GM23338 (cell line): ENCODE results near the gene ZNHIT1. TPM values are rescaled to one million over a fixed set of nuclear protein-coding genes. Genes with fewer than 3 reads are reported as not detected.
A peak's percentile ranks its signal among the peaks of the same experiment; 100 is the strongest.

ENCODE experiments used
- ATAC-seq: fragments of 200-7000 bp; cut with Tn5 transposase; 3 replicates; pipeline ENCODE4 v1.9.1; 2020
- DNase-seq: peaks from one replicate; pipeline ENCODE4 v3.0.0-alpha.2; 2015; ENCODE audit warnings: low spot score
- H2AFZ ChIP-seq: fragments of 200-600 bp; sonication (generic); 2 replicates; pipeline ENCODE4 v1.8.0; 2016; ENCODE audit warnings: antibody characterized with exemption, mild to moderate bottlenecking, moderate library complexity
- H3F3A ChIP-seq: fragments of 200-600 bp; sonication (generic); replicated peaks from 2 replicates; pipeline ENCODE4 v1.8.0; 2017; ENCODE audit warnings: antibody characterized with exemption, mixed run types, low read depth
- H3K27ac ChIP-seq: fragments of 200-600 bp; sonication (generic); 2 replicates; pipeline ENCODE4 v1.6.1; 2016; ENCODE audit warnings: low read depth
- H3K27me3 ChIP-seq: fragments of 200-600 bp; sonication (generic); 2 replicates; pipeline ENCODE4 v1.8.0; 2016; ENCODE audit warnings: mild to moderate bottlenecking, mixed run types, moderate library complexity; ENCODE audit not compliant: insufficient read depth
- H3K36me3 ChIP-seq: fragments of 200-600 bp; sonication (generic); 2 replicates; pipeline ENCODE4 v1.8.0; 2016; ENCODE audit warnings: mild to moderate bottlenecking; ENCODE audit not compliant: insufficient read depth
- H3K4me1 ChIP-seq: fragments of 200-600 bp; sonication (generic); 2 replicates; pipeline ENCODE4 v1.8.0; 2016; ENCODE audit warnings: mild to moderate bottlenecking, moderate library complexity; ENCODE audit not compliant: insufficient read depth
- H3K4me2 ChIP-seq: fragments of 200-600 bp; sonication (generic); 2 replicates; pipeline ENCODE4 v1.7.1; 2017; ENCODE audit warnings: mixed run types
- H3K4me3 ChIP-seq: fragments of 200-600 bp; sonication (generic); 2 replicates; pipeline ENCODE4 v1.6.1; 2016; ENCODE audit warnings: mixed run types
- H3K79me2 ChIP-seq: fragments of 200-600 bp; sonication (generic); replicated peaks from 2 replicates; pipeline ENCODE4 v1.8.0; 2017; ENCODE audit warnings: mild to moderate bottlenecking; ENCODE audit not compliant: insufficient read depth
- H3K9me2 ChIP-seq: fragments of 200-600 bp; sonication (generic); 2 replicates; pipeline ENCODE4 v1.8.0; 2017; ENCODE audit not compliant: insufficient read depth
- H4K20me1 ChIP-seq: fragments of 200-600 bp; sonication (generic); replicated peaks from 2 replicates; pipeline ENCODE4 v1.8.0; 2017; ENCODE audit warnings: mild to moderate bottlenecking; ENCODE audit not compliant: insufficient read depth
- H3K27ac Mint-ChIP-seq: 2 replicates; pipeline ENCODE4 v1.8.0; 2020; ENCODE audit warnings: inconsistent platforms, mild to moderate bottlenecking, moderate library complexity, mixed read lengths
- H3K27me3 Mint-ChIP-seq: 3 replicates; pipeline ENCODE4 v1.8.0; 2022; ENCODE audit warnings: low read depth, mild to moderate bottlenecking, moderate library complexity, mixed read lengths, inconsistent platforms; ENCODE audit not compliant: insufficient read depth, poor library complexity
- H3K36me3 Mint-ChIP-seq: 3 replicates; pipeline ENCODE4 v1.8.0; 2021; ENCODE audit warnings: low read depth, mild to moderate bottlenecking, inconsistent platforms, moderate library complexity, mixed read lengths
- H3K4me1 Mint-ChIP-seq: 3 replicates; pipeline ENCODE4 v1.8.0; 2020; ENCODE audit warnings: mild to moderate bottlenecking, inconsistent platforms, mixed read lengths
- H3K4me3 Mint-ChIP-seq: 3 replicates; pipeline ENCODE4 v1.8.0; 2021; ENCODE audit warnings: moderate library complexity, mild to moderate bottlenecking, inconsistent platforms, mixed read lengths
- H3K9me3 Mint-ChIP-seq: 3 replicates; pipeline ENCODE4 v1.8.0; 2020; ENCODE audit warnings: moderate library complexity, mild to moderate bottlenecking, inconsistent platforms, mixed read lengths
- CREB1 ChIP-seq: fragments of 250-450 bp; sonication (Bioruptor Pico); IDR thresholded peaks from 2 replicates; pipeline ENCODE4 v1.5.0; 2020; ENCODE audit warnings: low read depth, mild to moderate bottlenecking, moderate library complexity
- EZH2 ChIP-seq: fragments of 200-600 bp; sonication (generic); IDR thresholded peaks from one replicate; pipeline ENCODE4 v1.8.0; 2017; ENCODE audit warnings: antibody characterized with exemption, mild to moderate bottlenecking, low read depth; ENCODE audit not compliant: unreplicated experiment
- EZH2phosphoT487 ChIP-seq: fragments of 200-600 bp; sonication (generic); IDR thresholded peaks from one replicate; pipeline ENCODE4 v1.8.1; 2018; ENCODE audit warnings: antibody characterized with exemption; ENCODE audit not compliant: unreplicated experiment
- JUNB ChIP-seq: IDR thresholded peaks from one replicate; pipeline ENCODE4 v1.6.1; 2016; ENCODE audit warnings: antibody characterized with exemption; ENCODE audit not compliant: unreplicated experiment
- POLR2AphosphoS5 ChIP-seq: IDR thresholded peaks from 2 replicates; pipeline ENCODE4 v1.6.1; 2016; ENCODE audit warnings: antibody characterized with exemption, low read depth
- STAT1 ChIP-seq: IDR thresholded peaks from one replicate; pipeline ENCODE4 v1.6.1; 2016; ENCODE audit warnings: antibody characterized with exemption; ENCODE audit not compliant: unreplicated experiment
- ZNF331 ChIP-seq: fragments of 250-450 bp; sonication (Bioruptor Pico); IDR thresholded peaks from 2 replicates; pipeline ENCODE4 v1.5.0; 2020; ENCODE audit warnings: low read depth, mild to moderate bottlenecking, moderate library complexity
- polyA plus RNA-seq: library from polyadenylated mRNA; unstranded; fragments of >200 nt; fragmentation: Nextera tagmentation; extraction: Ambion mirVana; gene quantifications from 2 replicates; pipeline ENCODE4 v1.2.1, GENCODE V29; 2016
- total RNA-seq: library from RNA; depleted of rRNA; stranded (reverse); fragments of >200 nt; shearing (Covaris generic); gene quantifications from 2 replicates; pipeline ENCODE4 v1.2.3, GENCODE V29; 2014
- TF ChIP-seq, protein P1 (sequence below): IDR thresholded peaks from one replicate; pipeline ENCODE4 v1.6.1; 2018; ENCODE audit warnings: antibody characterized with exemption; ENCODE audit not compliant: unreplicated experiment

The ZNHIT1 gene
- total and polyA plus RNA-seq, 2 experiments from 2014 or later, result 64.6 to 113 TPM

DNA sequence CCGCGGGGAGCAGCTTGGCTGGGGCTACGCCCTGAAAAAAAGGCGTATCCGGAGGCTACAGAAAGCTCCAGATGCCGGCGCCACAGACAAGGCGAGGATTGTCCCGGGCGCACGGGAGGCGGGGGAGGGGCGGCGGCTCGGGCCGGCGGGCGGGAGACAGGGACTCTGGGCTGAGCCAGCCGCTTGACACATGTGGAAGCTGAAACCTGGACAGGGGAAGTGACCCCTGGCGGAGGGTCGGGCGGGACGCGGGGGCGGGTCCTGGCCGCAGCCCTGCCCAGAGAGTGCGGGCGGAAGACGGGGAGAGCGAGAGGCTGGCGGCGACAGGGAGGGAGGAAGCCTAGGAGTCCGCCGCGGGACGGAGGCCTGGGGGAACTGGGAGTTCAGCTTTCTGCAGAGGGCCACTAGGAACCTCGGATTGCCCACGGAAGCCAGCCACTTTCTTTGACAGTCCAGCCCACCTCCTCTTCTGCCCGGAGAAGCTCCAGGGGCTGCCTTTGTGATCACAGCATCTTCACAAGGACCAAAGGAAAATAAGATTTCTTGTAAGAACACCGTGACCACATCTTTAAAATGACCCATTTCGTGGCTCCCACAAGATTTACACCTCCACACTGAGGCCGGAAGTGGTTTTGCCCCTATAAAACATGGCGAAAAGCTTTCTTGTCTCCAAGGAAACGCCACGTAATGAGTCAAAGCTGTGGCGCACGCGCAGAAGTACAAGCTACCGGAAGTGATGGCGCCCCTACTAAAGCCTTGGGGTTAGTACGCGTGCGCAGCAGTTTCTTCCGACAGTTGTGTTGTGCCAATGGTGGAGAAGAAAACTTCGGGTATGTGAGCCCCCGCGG is at the start of gene ZNHIT1, which contains the start of gene PLOD3 (continued):
- TF ChIP-seq STAT1, result no peak

DNA sequence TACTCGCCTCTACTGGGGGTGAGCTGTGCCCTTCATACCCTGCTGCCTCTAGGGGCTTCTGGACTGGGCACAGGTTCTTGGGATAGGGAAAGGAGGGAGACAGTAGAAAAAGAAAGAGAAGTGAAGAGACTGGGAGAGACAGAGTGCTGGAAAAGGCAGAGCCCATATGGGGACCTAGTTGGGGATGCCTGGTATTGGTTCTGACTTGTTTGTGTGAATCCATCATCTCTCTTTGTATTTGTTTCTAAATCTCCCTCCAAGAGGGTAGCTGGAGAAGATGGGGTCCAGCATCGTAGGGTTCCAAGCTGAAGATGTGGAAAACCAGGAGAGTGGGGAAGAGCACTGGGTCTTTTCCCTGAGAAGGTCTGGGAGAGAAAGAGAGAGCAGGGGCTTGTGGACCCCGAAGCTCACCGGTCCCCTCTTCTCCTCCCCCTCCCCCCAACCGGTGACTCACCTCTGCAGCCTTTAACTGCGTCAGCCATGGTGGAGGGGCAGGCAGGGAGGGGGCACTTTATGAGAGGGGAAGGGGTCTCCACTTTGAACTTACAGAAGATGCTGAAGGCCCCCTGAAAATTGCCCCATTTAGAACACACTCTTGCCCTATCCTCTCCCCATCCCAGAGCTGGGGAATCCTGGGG is 49.4 kb upstream of the ZNHIT1 start:
- Histone ChIP-seq H3K4me3 (peak overlapping the region; percentile 76), H3K27ac (no peak overlapping the region), H3K36me3 (no peaks in the 10 kb centered on the region), H2AFZ (no peak overlapping the region), H3F3A (peaks cover 21% of the 10 kb centered on the region; the same call in 1 of the 2 replicates), H3K4me2 (peak overlapping the region; percentile 98), H4K20me1 (peaks cover 10% of the 10 kb centered on the region; the same call in 1 of the 2 replicates), H3K4me1 (peaks cover 67% of the 10 kb centered on the region), H3K79me2 (no peaks in the 10 kb centered on the region), H3K9me2 (no peaks in the 10 kb centered on the region), H3K27me3 (peaks cover 94% of the 10 kb centered on the region)
- Mint-ChIP-seq H3K4me1 (peaks cover 60% of the 10 kb centered on the region), H3K9me3 (no peaks in the 10 kb centered on the region; the same call in 1 of the 3 replicates), H3K27me3 (peaks cover 92% of the 10 kb centered on the region), H3K36me3 (no peaks in the 10 kb centered on the region; the same call in 2 of the 3 replicates), H3K4me3 (peak overlapping the region; percentile 78), H3K27ac (no peak overlapping the region)
- ATAC-seq, result no peak
- TF ChIP-seq EZH2 (peak; percentile 54), EZH2phosphoT487 (no peak)
- peak; percentile 58 for DNase-seq

DNA sequence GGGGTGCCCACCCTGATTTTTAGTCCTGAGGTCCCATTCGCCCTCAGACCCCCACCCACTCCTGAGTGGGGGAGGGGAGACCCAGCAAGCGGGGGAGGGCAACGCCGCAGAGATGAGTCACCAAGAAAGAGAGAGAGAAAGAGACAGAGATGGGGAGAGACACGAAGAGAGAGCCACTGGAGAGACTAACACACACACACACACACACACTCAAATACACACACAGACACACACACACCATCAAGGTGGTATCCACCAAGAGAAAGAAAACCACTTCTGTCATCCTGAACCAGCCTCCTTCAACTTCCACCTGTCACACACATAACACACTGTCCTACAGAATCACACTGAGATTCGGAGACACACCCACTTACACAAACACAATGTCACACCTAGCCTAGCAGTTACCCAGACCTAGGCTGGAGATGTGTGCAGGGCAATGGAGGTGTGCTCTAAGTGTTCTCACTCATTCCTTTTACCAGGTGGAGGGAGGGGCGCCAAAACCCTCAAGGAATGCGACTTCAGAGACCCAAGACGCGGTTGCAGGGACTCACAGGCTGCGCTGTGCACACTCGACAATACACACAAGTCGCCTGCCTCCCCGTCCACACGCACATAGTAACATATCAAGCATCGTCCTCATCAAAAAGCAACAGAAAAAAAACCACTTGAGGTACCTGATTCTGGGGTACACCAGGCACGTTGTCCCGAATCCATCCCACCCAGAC is 48.7 kb upstream of the ZNHIT1 start:
- Mint-ChIP-seq H3K36me3 (no peaks in the 10 kb centered on the region; the same call in 2 of the 3 replicates), H3K27me3 (peaks cover 96% of the 10 kb centered on the region)
- H4K20me1 ChIP-seq, result peaks cover 10% of the 10 kb centered on the region; the same call in 1 of the 2 replicates

More for the DNA sequence above, 48.7 kb upstream of the ZNHIT1 start:
- TF ChIP-seq, protein P1, sequence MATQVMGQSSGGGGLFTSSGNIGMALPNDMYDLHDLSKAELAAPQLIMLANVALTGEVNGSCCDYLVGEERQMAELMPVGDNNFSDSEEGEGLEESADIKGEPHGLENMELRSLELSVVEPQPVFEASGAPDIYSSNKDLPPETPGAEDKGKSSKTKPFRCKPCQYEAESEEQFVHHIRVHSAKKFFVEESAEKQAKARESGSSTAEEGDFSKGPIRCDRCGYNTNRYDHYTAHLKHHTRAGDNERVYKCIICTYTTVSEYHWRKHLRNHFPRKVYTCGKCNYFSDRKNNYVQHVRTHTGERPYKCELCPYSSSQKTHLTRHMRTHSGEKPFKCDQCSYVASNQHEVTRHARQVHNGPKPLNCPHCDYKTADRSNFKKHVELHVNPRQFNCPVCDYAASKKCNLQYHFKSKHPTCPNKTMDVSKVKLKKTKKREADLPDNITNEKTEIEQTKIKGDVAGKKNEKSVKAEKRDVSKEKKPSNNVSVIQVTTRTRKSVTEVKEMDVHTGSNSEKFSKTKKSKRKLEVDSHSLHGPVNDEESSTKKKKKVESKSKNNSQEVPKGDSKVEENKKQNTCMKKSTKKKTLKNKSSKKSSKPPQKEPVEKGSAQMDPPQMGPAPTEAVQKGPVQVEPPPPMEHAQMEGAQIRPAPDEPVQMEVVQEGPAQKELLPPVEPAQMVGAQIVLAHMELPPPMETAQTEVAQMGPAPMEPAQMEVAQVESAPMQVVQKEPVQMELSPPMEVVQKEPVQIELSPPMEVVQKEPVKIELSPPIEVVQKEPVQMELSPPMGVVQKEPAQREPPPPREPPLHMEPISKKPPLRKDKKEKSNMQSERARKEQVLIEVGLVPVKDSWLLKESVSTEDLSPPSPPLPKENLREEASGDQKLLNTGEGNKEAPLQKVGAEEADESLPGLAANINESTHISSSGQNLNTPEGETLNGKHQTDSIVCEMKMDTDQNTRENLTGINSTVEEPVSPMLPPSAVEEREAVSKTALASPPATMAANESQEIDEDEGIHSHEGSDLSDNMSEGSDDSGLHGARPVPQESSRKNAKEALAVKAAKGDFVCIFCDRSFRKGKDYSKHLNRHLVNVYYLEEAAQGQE, result no peak
- no peak for TF ChIP-seq POLR2AphosphoS5
- no peak for TF ChIP-seq ZNF331 (CRISPR knock-in tag)
- no peak for TF ChIP-seq JUNB
- TF ChIP-seq CREB1, result no peak
- Histone ChIP-seq H3K36me3 (no peaks in the 10 kb centered on the region), H3K27me3 (peaks cover 94% of the 10 kb centered on the region), H2AFZ (peak overlapping the region; percentile 47; the same call in 1 of the 2 replicates), H3K79me2 (no peaks in the 10 kb centered on the region), H3K4me2 (peak overlapping the region; percentile 98), H3K27ac (no peak overlapping the region), H3K4me1 (peaks cover 67% of the 10 kb centered on the region), H3F3A (peaks cover 19% of the 10 kb centered on the region), H3K4me3 (peak overlapping the region; percentile 76), H3K9me2 (no peaks in the 10 kb centered on the region)
- Mint-ChIP-seq H3K27ac (no peak overlapping the region), H3K4me3 (peak overlapping the region; percentile 60), H3K4me1 (peaks cover 65% of the 10 kb centered on the region), H3K9me3 (peaks cover 4% of the 10 kb centered on the region; the same call in 2 of the 3 replicates)
- peak; percentile 48 for DNase-seq
- ATAC-seq, result no peak
